ENCODE data around the gene SYT3.

SYT3 gene

GRCh38 chr19:50654882-50655281 is 15.2 kb upstream of the SYT3 start:
- Histone ChIP-seq H3K36me3 (ENCODE audit: control insufficient read depth, insufficient read depth, low read length) (no peaks in the 10 kb centered on the region), H3K27ac (no peak overlapping the region), H3K4me2 (ENCODE audit: low read length) (no peak overlapping the region), H3K79me2 (no peaks in the 10 kb centered on the region), H3K9ac (no peak overlapping the region), H3K27me3 (ENCODE audit: control insufficient read depth, insufficient read depth, low read length) (no peaks in the 10 kb centered on the region), H3K4me3 (ENCODE audit: low read depth, low read length) (no peak overlapping the region), H3K4me1 (no peaks in the 10 kb centered on the region), H3K9me3 (ENCODE audit: control insufficient read depth, low read length) (no peaks in the 10 kb centered on the region), H2AFZ (no peak overlapping the region)
- no peak for TF ChIP-seq CTCF (IDR thresholded peaks at IDR 0.05)

DNA sequence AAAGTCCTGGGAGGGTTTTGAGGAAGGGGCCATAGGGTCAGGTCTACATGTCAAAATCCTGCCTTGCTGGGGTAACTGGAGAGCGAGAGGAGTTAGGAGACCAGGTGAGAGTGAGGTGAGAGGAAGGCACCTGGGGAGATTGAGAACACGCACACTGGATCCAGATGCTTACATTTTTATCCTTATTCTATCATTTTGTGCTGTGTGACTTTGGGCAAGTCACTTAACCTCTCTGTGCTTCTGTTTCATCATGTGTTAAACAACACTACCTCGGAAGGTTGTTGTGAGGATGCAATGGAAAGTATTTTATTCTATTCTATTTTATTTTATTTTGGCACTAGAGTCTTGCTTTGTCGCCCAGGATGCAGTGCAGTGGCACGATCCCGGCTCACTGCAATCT is 13.0 kb upstream of the SYT3 start:
- Histone ChIP-seq H3K27ac (no peak overlapping the region), H3K79me2 (no peaks in the 10 kb centered on the region), H3K9me3 (ENCODE audit: control insufficient read depth, low read length) (no peaks in the 10 kb centered on the region), H3K36me3 (ENCODE audit: control insufficient read depth, insufficient read depth, low read length) (no peaks in the 10 kb centered on the region), H2AFZ (no peak overlapping the region), H3K4me2 (ENCODE audit: low read length) (no peak overlapping the region), H3K27me3 (ENCODE audit: control insufficient read depth, insufficient read depth, low read length) (no peaks in the 10 kb centered on the region), H3K9ac (no peak overlapping the region), H3K4me1 (no peaks in the 10 kb centered on the region), H3K4me3 (ENCODE audit: low read depth, low read length) (no peak overlapping the region)
- no peak for TF ChIP-seq CTCF (IDR thresholded peaks at IDR 0.05)

GRCh38 chr19:50651174-50651573 is 11.5 kb upstream of the SYT3 start:
- no peaks in the 10 kb centered on the region for H3K36me3 ChIP-seq (ENCODE audit: control insufficient read depth, insufficient read depth, low read length)
- no peaks in the 10 kb centered on the region for H3K79me2 ChIP-seq
- H3K27ac ChIP-seq = no peak overlapping the region
- H3K27me3 ChIP-seq (ENCODE audit: control insufficient read depth, insufficient read depth, low read length) = no peaks in the 10 kb centered on the region
- no peak overlapping the region for H3K4me3 ChIP-seq (ENCODE audit: low read depth, low read length)
- no peak for TF ChIP-seq CTCF (IDR thresholded peaks at IDR 0.05)
- no peak overlapping the region for H2AFZ ChIP-seq
- no peaks in the 10 kb centered on the region for H3K9me3 ChIP-seq (ENCODE audit: control insufficient read depth, low read length)
- no peak overlapping the region for H3K9ac ChIP-seq
- no peak overlapping the region for H3K4me2 ChIP-seq (ENCODE audit: low read length)
- H3K4me1 ChIP-seq = no peaks in the 10 kb centered on the region

- H3K4me1 ChIP-seq = no peaks in the 10 kb centered on the region
Observed at GRCh38 chr19:50649433-50650391, 10.0 kb upstream of the SYT3 start, which contains the start of gene C19orf81. Gene C19orf81, plus strand, starts transcription at chr19:50649445. Its CDS starts 0 bp downstream, at chr19:50649445.

More at GRCh38 chr19:50649433-50650391, 10.0 kb upstream of the SYT3 start, which contains the start of gene C19orf81:
- no peaks in the 10 kb centered on the region for H3K9me3 ChIP-seq (ENCODE audit: control insufficient read depth, low read length)
- no peak within 1 kb of the TSS for H3K4me2 ChIP-seq (ENCODE audit: low read length)
- no peak for TF ChIP-seq CTCF (IDR thresholded peaks at IDR 0.05)
- H3K27ac ChIP-seq = no peak within 1 kb of the TSS
- no peak within 1 kb of the TSS for H3K4me3 ChIP-seq (ENCODE audit: low read depth, low read length)
- no peak within 1 kb of the TSS for H2AFZ ChIP-seq
- H3K9ac ChIP-seq = no peak within 1 kb of the TSS
- H3K36me3 ChIP-seq (ENCODE audit: control insufficient read depth, insufficient read depth, low read length) = no peaks in the 10 kb centered on the region
- no peaks in the 10 kb centered on the region for H3K79me2 ChIP-seq
- no peaks in the 10 kb centered on the region for H3K27me3 ChIP-seq (ENCODE audit: control insufficient read depth, insufficient read depth, low read length)
